ENCODE data around the gene OR5T2.

- no peak for TF ChIP-seq CTCF (IDR thresholded peaks at IDR 0.05 in 8 of 11, conservative IDR thresholded peaks at IDR 0.05 in 3 of 11)
- no peak for TF ChIP-seq POLR2AphosphoS5 (IDR thresholded peaks at IDR 0.05)
Measured at GRCh38 chr11:56183459-56183858, 50.6 kb downstream of the OR5T2 start.
